M059J (cell line): ENCODE measurements around the gene DEPDC5. TPM values are rescaled to one million over a fixed set of nuclear protein-coding genes. Genes with fewer than 3 reads are reported as not detected.
A peak's percentile ranks its signal among the peaks of the same experiment; 100 is the strongest.

Source experiments
- DNase-seq: peaks from one replicate; pipeline ENCODE4 v3.0.0-alpha.2; 2012; ENCODE audit warnings: low read depth
- total RNA-seq: library from RNA; depleted of rRNA; stranded (reverse); fragments of >200 nt; shearing (Covaris generic); gene quantifications from 2 replicates; pipeline ENCODE4 v1.2.3, GENCODE V29; 2014

DEPDC5 gene
- total RNA-seq, 1 experiment from 2014 or later = 1.5 TPM

- DNase-seq = no peak
These were observed 96.3 kb downstream of the DEPDC5 start for GRCh38 chr22:31850135-31850534.

GRCh38 chr22:31852691-31853421, 99.0 kb downstream of the DEPDC5 start:
- no peak for DNase-seq

- DNase-seq = no peak
These were observed 100.1 kb downstream of the DEPDC5 start for GRCh38 chr22:31853736-31854495.

- no peak for DNase-seq
These were observed 103.4 kb downstream of the DEPDC5 start for GRCh38 chr22:31857247-31857646.

- no peak for DNase-seq
These were observed 107.5 kb downstream of the DEPDC5 start for GRCh38 chr22:31861226-31861840.

- DNase-seq = no peak
These were observed 113.1 kb downstream of the DEPDC5 start for GRCh38 chr22:31866918-31867317.

GRCh38 chr22:31867386-31868153, 113.8 kb downstream of the DEPDC5 start:
- DNase-seq = no peak

- DNase-seq = no peak
These were observed 115.9 kb downstream of the DEPDC5 start for GRCh38 chr22:31869739-31870138.

GRCh38 chr22:31870890-31871289, 117.1 kb downstream of the DEPDC5 start:
- peak; percentile 84 for DNase-seq

- DNase-seq = no peak
These were observed 117.7 kb downstream of the DEPDC5 start for GRCh38 chr22:31871480-31871879.

GRCh38 chr22:31872209-31872608, 118.4 kb downstream of the DEPDC5 start:
- no peak for DNase-seq

GRCh38 chr22:31874821-31875220, 121.0 kb downstream of the DEPDC5 start:
- no peak for DNase-seq

GRCh38 chr22:31876156-31876920, 122.5 kb downstream of the DEPDC5 start:
- peak; percentile 21 for DNase-seq

GRCh38 chr22:31879585-31879984, 125.8 kb downstream of the DEPDC5 start:
- no peak for DNase-seq

- no peak for DNase-seq
These were observed 127.4 kb downstream of the DEPDC5 start for GRCh38 chr22:31881200-31881599.

GRCh38 chr22:31881865-31882264, 128.0 kb downstream of the DEPDC5 start:
- no peak for DNase-seq

GRCh38 chr22:31882971-31883370, 129.2 kb downstream of the DEPDC5 start:
- no peak for DNase-seq

GRCh38 chr22:31883989-31884388, 130.2 kb downstream of the DEPDC5 start:
- DNase-seq = no peak

GRCh38 chr22:31891366-31892079, 137.7 kb downstream of the DEPDC5 start:
- DNase-seq = peak; percentile 45

- no peak for DNase-seq
These were observed 138.2 kb downstream of the DEPDC5 start for GRCh38 chr22:31892080-31892433.

- no peak for DNase-seq
These were observed 139.6 kb downstream of the DEPDC5 start for GRCh38 chr22:31893460-31893859.
